IPS-NIHi11 (cell line): ENCODE data around the gene PIGV.
"Not testable (repeated sequence)": the region's sequence is repeated elsewhere in the genome, so short reads cannot be mapped to it uniquely, and the experiment has no call there.

Source experiments
- DNase-seq: peaks from one replicate; pipeline ENCODE4 v3.0.0; 2012; ENCODE audit warnings: mixed read lengths, low spot score

PIGV gene

GRCh38 chr1:26794391-26794790 lies 6.6 kb downstream of the PIGV start:
- DNase-seq, result no peak

- DNase-seq, result no peak
Measured at GRCh38 chr1:26797627-26798026, 9.9 kb downstream of the PIGV start.

- DNase-seq, result peak; percentile 28
Measured at GRCh38 chr1:26799479-26800142, 11.9 kb downstream of the PIGV start.

GRCh38 chr1:26803932-26804331 lies 16.2 kb downstream of the PIGV start:
- not testable (repeated sequence) for DNase-seq

- DNase-seq, result peak; percentile 89
Measured at GRCh38 chr1:26810105-26810504, 22.4 kb downstream of the PIGV start.

GRCh38 chr1:26811057-26811456 lies 23.3 kb downstream of the PIGV start:
- no peak for DNase-seq

GRCh38 chr1:26811708-26812107 lies 24.0 kb downstream of the PIGV start:
- no peak for DNase-seq

- no peak for DNase-seq
Measured at GRCh38 chr1:26814377-26814776, 26.6 kb downstream of the PIGV start.

GRCh38 chr1:26814893-26815292 lies 27.1 kb downstream of the PIGV start:
- no peak for DNase-seq

- DNase-seq, result no peak
Measured at GRCh38 chr1:26820784-26821269, 33.1 kb downstream of the PIGV start.

GRCh38 chr1:26822737-26823395 lies 35.1 kb downstream of the PIGV start:
- no peak for DNase-seq

- DNase-seq, result no peak
Measured at GRCh38 chr1:26824731-26825130, 37.0 kb downstream of the PIGV start.

GRCh38 chr1:26826261-26827105 lies 38.7 kb downstream of the PIGV start, which contains the start of gene ZDHHC18:
ZDHHC18 (plus strand) TSS chr1:26826688; CDS start chr1:26826805, 117 bp downstream.
- DNase-seq, result peak; percentile 95

GRCh38 chr1:26827106-26827604 lies 39.4 kb downstream of the PIGV start:
- DNase-seq, result no peak

GRCh38 chr1:26827663-26828062 lies 39.9 kb downstream of the PIGV start:
- peak; percentile 38 for DNase-seq

- no peak for DNase-seq
Measured at GRCh38 chr1:26828411-26828991, 40.8 kb downstream of the PIGV start.

- no peak for DNase-seq
Measured at GRCh38 chr1:26829184-26829911, 41.6 kb downstream of the PIGV start.

- DNase-seq, result no peak
Measured at GRCh38 chr1:26831059-26831458, 43.3 kb downstream of the PIGV start.

- DNase-seq, result no peak
Measured at GRCh38 chr1:26831546-26832248, 43.9 kb downstream of the PIGV start.

GRCh38 chr1:26832249-26832960 lies 44.7 kb downstream of the PIGV start:
- DNase-seq, result no peak
